NCI-H1436 (cell line): ENCODE data around the gene OGFR.
A peak's percentile ranks its signal among the peaks of the same experiment; 100 is the strongest.

Experiments used
- DNase-seq: peaks from one replicate; lab custom pipeline; 2025; lab: John Stamatoyannopoulos, UW

Gene OGFR

GRCh38 chr20:62799873-62800272 is 4.8 kb upstream of the OGFR start:
- no peak for DNase-seq

GRCh38 chr20:62800314-62801259 is 4.0 kb upstream of the OGFR start:
- no peak for DNase-seq

DNA sequence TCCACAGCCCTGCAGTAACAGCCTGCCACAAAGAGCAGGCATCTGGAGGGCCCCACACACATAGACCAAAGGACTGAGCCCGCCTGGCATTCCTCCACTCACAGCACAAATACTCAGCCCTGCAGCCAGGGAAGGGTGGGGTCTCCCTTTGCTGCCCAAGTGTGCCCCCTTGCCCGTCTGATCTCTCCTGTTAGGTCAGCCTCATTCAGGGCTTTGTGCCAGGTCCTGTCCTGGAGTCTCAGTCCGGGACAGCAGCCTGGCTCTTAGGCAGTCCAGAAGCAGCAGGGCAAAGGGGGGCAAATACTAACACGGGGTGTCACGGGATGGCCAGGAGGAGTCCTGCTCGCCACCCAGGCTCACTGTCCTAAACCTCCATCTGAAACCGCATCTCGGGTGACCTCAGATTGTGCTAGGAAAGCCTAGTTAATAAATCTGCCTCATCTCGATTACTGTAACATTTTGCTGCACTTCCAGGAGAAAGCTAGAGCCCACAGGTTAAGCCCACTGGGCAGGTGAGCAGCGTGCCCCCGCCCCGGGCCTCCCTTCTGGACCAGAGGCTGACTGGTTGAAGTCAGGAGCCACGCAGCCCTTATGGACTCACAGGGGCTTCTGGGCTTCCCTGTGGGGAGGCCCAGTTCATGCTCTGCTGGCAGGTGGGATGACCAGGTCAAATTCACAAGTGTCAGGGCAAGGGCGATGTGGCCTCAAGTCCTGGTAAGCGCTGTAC is 3.2 kb upstream of the OGFR start:
- DNase-seq = no peak

DNA sequence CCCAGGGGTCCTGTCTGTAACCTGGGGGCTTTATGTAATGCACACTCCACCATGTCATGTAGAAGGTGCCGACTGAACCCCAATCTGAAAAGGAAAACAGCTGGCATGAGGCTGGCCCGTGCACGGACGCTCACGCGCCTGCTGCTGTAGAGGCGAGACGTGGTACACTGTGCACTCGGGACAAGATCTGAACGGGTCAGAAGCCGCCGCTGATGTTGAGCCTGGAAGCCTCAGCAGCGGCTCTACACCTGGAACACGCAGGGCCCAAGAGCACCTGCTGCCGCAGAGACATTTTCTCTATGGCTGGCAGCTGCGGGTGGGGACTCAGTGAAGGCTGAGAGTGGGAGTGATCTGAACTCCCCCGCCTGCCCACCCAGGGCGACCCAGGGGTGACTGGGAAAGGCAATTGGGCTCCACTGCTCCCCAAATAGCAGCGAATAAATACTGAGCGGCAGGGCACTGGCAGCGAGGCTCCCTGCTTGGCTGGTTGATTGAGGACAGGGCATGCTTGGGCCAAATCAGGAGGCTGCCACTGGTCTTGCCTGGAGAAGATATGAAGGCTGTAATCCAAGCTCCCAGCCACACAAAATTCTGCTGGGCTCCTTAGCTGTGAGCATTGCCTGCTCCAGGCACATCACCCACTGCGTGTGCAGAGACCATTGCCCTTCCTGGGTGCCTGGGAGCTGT is 2.5 kb upstream of the OGFR start:
- no peak for DNase-seq

- DNase-seq = peak; percentile 29
Measured at GRCh38 chr20:62804021-62804626, 511 bp upstream of the OGFR start.

DNA sequence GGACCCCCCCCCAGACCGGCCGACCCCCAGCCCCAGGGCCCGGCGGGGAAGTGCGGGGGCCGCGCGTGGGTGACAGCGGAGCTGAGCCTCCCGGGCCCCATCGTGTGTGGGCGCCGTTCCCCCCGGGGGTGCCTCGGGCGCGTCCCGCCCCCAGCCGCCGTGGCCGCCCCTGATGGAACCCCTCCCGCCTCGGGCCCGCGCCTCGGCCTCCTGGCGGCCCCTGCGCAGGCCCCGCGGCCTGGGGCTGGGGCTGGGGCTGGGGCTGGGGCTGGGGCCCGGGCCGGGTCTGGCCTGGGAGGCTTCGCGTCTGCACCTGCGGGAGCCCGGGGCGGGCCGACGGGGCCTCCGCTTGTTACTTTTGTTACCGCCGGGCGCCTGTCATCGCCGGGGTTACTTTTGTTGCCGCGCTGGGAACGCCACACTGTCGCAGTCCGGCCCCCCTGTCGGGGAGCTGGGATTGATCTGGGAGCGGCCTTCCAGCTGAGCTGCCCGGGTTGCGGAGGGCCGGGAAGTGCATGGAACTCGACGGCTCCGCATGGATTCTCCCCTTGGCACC is 598 bp downstream of the OGFR start:
- DNase-seq = no peak

- DNase-seq = no peak
Measured at GRCh38 chr20:62805711-62806382, 1.2 kb downstream of the OGFR start.

GRCh38 chr20:62806383-62807050 is 1.9 kb downstream of the OGFR start:
- no peak for DNase-seq

- DNase-seq = no peak
Measured at GRCh38 chr20:62807444-62808210, 3.0 kb downstream of the OGFR start.

GRCh38 chr20:62808211-62808865 is 3.7 kb downstream of the OGFR start:
- peak; percentile 51 for DNase-seq

- no peak for DNase-seq
Measured at GRCh38 chr20:62809530-62810428, 5.1 kb downstream of the OGFR start.

DNA sequence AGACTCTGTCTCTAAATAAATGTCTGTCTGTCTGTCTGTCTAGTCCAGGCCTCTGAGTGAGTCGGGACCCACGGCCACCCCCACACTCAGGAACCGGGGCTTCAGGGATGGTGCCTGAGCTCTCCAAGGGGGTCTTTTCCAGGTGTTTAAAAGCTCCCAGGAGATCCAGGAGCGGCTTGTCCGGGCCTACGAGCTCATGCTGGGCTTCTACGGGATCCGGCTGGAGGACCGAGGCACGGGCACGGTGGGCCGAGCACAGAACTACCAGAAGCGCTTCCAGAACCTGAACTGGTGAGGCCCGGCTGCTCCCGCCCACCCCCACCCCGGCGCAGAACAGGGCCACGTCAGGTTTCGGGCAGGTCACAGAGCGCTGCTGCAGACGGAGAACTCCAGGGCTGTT is 6.7 kb downstream of the OGFR start:
- DNase-seq = no peak

GRCh38 chr20:62811720-62812119 is 7.1 kb downstream of the OGFR start:
- no peak for DNase-seq

GRCh38 chr20:62812181-62812906 is 7.7 kb downstream of the OGFR start:
- DNase-seq = no peak

DNA sequence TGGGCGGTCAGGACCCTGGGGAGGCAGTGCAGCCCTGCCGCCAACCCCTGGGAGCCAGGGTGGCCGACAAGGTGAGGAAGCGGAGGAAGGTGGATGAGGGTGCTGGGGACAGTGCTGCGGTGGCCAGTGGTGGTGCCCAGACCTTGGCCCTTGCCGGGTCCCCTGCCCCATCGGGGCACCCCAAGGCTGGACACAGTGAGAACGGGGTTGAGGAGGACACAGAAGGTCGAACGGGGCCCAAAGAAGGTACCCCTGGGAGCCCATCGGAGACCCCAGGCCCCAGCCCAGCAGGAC is 8.2 kb downstream of the OGFR start:
- DNase-seq = no peak

DNA sequence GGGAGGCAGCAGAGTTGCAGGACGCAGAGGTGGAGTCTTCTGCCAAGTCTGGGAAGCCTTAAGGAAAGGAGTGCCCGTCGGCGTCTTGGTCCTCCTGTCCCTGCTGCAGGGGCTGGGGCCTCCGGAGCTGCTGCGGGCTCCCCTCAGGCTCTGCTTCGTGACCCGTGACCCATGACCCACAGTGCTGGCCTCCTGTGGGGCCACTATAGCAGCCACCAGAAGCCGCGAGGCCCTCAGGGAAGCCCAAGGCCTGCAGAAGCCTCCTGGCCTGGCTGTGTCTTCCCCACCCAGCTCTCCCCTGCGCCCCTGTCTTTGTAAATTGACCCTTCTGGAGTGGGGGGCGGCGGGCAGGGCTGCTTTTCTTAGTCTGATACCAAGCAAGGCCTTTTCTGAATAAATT is 9.0 kb downstream of the OGFR start:
- no peak for DNase-seq

- DNase-seq = no peak
Measured at GRCh38 chr20:62814060-62814708, 9.5 kb downstream of the OGFR start.

DNA sequence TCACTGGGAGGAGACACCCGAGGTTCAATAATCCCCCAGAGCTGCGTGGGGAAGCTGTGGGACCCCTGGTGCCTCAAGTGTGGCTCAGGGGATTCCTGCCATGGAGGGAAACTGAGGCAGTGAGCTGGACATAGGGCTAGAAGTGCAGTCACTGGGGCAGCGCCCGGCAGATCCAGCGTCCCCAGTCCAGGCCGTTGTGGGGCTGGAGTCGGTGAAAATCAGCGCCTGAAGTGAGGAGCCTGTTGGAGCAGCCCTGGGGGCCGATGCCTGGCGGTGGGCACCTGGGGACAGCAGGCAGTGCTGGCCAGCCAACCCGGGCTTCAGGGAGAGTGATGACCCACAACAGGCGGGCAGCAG is 10.1 kb downstream of the OGFR start:
- DNase-seq = no peak
